Stimulated activated CD8-positive, alpha-beta memory T cell treated with anti-CD3 and anti-CD28 coated beads, Interleukin-15, amount 100 ng/mL, for 4 hours (primary cell): ENCODE measurements around the gene STXBP5.
"Not testable (repeated sequence)": the region's sequence is repeated elsewhere in the genome, so short reads cannot be mapped to it uniquely, and the experiment has no call there.

Experiments used
- DNase-seq, 2 donors: peaks; one replicate each; pipeline ENCODE4 v3.0.0-alpha.2; 2020; ENCODE audit warnings: low read depth in 2 of 2

The STXBP5 gene

GRCh38 chr6:147246853-147247635 lies 42.8 kb downstream of the STXBP5 start:
- no peak for DNase-seq

GRCh38 chr6:147248859-147249258 lies 44.6 kb downstream of the STXBP5 start:
- no peak for DNase-seq

GRCh38 chr6:147251072-147251471 lies 46.9 kb downstream of the STXBP5 start:
- DNase-seq: no peak

GRCh38 chr6:147254929-147255473 lies 50.8 kb downstream of the STXBP5 start:
- not testable (repeated sequence) for DNase-seq

GRCh38 chr6:147255948-147256674 lies 51.9 kb downstream of the STXBP5 start:
- no peak for DNase-seq

GRCh38 chr6:147257760-147258159 lies 53.5 kb downstream of the STXBP5 start:
- DNase-seq: no peak

DNA sequence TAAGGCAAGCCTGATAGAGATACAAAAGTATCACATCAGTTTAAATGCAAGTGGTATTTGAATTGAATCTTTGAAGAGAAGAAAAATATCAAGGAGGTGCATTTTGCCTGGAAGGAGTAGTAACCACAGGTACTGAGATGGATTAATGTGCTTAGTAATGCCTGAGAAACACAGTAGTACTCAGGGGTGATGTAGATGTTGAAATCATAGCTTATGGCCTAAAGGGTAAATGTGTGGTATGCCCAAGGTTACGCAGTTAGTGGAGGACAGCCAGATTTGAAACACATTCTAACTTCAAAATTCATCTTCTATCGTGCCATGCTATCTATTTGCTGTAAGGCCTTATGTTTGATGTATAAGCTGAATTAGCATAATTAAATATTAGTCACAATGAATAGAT lies 55.9 kb downstream of the STXBP5 start:
- no peak for DNase-seq

DNA sequence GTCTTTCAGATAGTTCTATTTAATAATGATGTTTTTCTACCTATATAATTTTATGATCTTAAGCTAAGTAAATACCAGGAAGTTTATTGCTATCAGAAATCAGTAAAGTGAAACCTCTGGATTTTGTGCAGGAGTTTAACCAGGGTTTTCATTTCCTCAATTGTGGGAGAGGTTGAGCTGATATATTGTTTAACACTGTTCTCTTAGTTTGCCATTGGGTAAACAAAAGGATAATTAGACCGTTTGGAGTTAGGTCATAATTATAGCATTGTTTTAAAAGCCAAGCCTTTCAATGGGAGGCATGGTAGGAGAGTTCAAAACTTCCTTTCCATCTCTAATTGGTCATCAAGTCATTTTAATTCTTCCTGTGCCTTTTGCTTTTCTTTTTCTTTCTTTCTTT lies 58.7 kb downstream of the STXBP5 start:
- DNase-seq: no peak

- DNase-seq: no peak
Measured at GRCh38 chr6:147266821-147267220, 62.6 kb downstream of the STXBP5 start.

DNA sequence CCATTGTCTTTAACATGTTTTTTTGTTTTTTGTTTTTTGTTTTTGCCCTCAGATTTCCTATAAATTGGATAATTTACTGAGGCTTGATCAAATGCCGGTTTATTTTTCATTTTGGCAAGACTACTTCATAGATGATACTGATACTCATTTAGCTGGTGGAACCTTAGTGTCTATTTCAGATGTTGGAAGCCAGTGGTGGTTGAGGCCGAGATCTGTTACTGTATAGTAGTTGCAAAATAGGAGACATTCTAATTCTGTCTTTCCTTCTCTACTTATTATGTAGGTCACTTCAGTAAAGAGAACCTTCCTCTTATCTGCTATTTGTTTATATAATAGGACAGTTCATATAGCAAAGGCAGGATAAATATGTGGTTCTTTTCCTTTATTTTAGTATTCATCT lies 63.4 kb downstream of the STXBP5 start:
- DNase-seq: no peak

DNA sequence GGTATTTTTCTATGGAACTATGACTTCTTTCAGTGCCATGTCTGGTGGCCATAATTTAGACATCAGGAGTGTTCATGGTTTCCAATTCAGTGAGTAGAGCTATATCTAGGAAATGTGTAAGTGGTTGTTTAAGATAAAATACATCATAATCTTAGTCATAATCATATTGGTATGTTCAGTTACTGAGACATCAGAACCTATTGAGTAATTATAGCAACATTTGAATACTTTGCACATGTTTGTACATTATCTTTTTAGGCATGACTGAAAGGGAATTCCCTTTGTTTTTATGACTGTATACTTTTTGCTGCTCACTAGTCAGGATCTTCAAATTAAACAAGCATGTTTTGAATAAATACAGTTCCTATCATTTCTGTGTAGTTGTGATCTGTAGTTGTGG lies 64.0 kb downstream of the STXBP5 start:
- no peak for DNase-seq

DNA sequence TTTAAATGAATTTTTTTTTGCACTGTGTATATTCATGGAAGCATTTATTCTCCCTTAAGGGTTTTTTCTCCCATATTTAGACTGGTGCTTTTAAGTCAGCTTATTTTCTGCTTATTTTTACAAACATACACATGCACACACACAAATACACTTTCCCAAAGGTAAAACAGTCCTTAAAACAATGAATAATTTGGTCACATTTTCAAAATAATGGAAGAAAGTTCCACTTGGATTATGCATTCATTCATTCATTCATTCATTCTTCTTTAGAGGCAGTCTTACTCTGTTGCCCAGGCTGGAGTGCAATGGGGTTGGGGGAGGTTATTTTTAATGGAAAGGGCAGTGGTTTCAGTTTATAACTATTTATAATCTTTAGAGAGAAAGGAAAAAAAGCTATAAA lies 69.8 kb downstream of the STXBP5 start:
- no peak for DNase-seq

DNA sequence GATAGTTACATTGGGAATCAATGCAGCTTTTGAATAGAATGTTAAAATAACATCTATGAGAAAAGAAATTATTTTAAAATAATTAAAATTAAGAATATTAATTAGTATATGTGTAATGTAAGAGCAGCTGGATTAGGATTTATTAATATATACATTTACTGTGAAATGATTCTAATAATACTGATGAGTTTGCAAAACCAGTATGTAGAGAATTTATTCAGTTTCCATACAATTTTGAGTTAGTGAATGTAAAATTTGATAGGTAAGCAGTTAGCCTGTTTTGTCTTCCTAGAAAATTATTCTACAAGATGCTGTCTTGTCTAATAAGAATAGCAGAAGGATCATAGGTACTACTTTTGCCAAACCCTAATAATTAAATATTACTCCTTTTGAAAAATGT lies 70.6 kb downstream of the STXBP5 start:
- no peak for DNase-seq

DNA sequence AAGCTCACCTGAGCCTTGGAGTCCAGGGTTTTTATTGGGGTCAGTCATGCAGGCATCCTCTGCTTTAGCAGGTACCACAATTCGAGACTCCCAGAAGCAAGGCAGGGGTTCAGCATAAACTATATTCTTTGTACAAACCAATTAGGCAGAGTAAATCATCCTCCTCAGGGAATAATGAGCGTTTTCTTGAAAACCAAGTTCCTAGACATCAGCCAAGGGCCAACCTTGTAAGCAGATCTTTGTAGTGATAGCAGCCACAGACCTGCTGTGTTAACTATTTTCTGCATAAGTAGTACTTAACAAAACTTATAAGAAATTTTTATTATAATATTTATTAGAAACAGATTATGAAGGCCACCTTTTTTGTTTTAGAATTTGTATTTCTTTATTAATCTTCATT lies 74.7 kb downstream of the STXBP5 start:
- no peak for DNase-seq

DNA sequence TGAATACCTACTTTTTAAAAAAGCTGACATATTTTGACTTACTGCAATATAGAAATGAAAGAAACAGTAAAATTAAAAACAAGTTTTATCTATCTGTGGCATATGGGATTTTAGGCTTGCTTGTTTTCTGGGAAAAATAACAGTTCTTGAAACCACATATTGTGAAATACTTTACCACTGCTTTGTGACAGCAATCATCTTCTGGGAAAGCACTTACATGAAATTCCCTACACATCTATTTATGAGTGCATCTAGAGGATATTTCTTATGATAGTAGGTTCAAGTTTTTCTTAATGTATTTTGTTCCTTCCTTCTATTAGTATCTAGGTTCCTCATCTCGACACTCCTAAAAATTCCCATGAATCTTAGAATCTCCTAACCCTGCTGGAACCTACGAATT lies 75.2 kb downstream of the STXBP5 start:
- DNase-seq: no peak

DNA sequence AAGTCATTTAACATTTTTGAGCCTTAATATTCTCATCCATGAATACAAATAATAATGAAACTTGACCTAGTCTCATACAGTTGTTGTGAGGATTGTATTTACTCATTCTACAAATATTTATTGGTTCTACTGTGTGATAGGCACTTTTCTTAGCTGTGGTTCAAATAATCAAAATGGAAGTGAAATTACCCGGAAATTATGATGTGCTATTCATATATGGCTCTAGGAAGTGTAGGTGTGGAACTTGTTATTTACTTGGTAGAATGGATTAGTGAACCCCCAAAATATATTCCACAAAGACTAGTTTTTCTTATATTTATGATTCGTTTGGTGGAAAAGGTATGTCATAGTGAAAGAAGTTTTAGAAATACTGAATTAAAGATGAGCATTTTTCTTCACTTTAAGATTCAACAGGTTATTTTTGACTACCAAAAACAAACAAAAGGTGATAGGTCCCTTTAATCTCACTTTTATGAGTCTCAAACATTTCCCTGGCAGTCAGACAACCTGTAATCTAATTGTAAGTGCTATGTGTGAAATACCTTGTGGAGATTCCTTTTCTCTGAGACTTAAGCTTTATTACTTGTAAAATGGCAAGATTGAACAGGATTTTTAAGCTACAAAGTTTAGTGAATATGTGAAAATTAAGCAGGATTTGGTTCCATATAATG lies 77.8 kb downstream of the STXBP5 start:
- DNase-seq: no peak

- DNase-seq: no peak
Measured at GRCh38 chr6:147282566-147282959, 78.3 kb downstream of the STXBP5 start.

- DNase-seq: no peak
Measured at GRCh38 chr6:147283460-147283859, 79.2 kb downstream of the STXBP5 start.

DNA sequence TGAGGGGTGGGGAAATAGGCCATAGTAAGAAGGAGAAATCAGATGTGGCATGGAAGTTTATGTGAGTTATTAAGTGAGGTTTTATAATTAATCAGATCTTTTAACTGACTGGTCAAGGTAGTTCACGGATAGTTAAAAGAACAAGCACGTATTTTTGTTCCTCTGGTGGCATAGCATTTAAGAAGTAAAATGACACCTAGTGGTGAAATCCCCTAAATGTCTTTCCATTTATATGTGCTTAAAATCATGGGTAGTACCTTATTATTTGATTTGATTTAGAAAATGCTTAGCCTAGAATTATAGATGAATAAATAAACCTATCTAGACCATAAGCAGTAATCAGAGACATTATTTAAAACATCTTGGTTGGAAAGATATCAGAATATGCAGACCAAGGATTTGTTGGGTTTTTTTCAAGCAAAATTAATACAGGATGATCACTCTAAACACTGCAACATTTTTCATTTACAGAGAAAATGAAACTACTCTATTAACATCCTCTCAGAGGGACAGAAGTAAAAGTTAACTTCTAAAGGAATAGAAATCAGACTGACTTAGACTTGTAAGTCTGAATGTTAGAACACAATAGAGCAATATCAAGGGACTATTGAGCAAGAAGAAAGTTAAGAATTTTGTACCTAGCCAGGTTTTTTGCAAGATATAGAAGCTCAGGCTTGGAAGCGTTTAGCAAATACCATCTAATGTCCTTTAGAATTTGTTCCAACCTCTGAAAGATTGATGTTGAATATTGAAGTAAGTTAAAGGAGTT lies 81.1 kb downstream of the STXBP5 start:
- no peak for DNase-seq

DNA sequence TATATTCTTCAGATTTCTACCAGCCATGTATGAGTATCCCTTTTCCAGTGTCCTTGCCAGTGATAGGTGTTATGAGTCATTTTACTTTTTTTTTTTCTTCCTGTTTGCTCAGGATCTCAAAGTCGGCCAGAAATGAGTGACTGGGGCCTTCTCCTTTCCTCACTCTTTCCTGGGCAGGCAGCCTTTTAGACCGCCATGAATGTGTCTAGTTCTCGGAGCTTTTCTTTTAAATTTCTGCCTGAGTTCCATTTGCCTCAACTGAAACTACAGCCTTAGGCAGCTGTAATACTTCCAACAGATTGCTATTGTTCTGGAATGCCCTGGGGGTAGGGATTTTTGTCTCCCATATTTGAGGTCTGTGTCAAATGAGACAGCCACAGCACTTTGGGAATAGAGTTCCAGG lies 83.7 kb downstream of the STXBP5 start:
- DNase-seq: no peak

- DNase-seq: no peak
Measured at GRCh38 chr6:147297124-147297523, 92.9 kb downstream of the STXBP5 start.
